HepG2 (cell line): ENCODE results near the gene RNASE11. TPM values are rescaled to one million over a fixed set of nuclear protein-coding genes. Genes with fewer than 3 reads are reported as not detected.

Experiments
- DZIP1 ChIP-seq: sonication (generic); formaldehyde crosslinking; IDR thresholded peaks from 2 replicates; pipeline ENCODE4 v1.5.0; 2020; ENCODE audit warnings: mild to moderate bottlenecking, missing genetic modification reagents
- FOXP1 ChIP-seq, 2 experiments: fragments of 450-650 bp in 1 of 2; IDR thresholded peaks; 2 replicates each; pipeline ENCODE4 v1.6.1; 2017 to 2018; ENCODE audit warnings: antibody characterized with exemption in 1 of 2
- HNF4A ChIP-seq: sonication (generic); formaldehyde crosslinking; IDR thresholded peaks from 2 replicates; pipeline ENCODE4 v1.4.0; 2020; ENCODE audit warnings: missing genetic modification reagents
- KLF13 ChIP-seq: sonication (generic); formaldehyde crosslinking; IDR thresholded peaks from 2 replicates; pipeline ENCODE4 v1.4.0; 2020; ENCODE audit warnings: mild to moderate bottlenecking, missing genetic modification reagents
- MTA3 ChIP-seq: sonication (generic); formaldehyde crosslinking; IDR thresholded peaks from 2 replicates; pipeline ENCODE4 v1.4.0; 2020; ENCODE audit warnings: missing genetic modification reagents
- MXI1 ChIP-seq: IDR thresholded peaks from 3 replicates; pipeline ENCODE4 v1.6.1; 2012; ENCODE audit warnings: low read depth, low read length, inconsistent platforms, borderline replicate concordance
- PCBP2 ChIP-seq: fragments of 200-400 bp; formaldehyde crosslinking; optimal IDR thresholded peaks from 2 replicates; pipeline ENCODE3; 2018; ENCODE audit warnings: low read length, low read depth; ENCODE audit not compliant: poor library complexity, severe bottlenecking
- RORA ChIP-seq: sonication (generic); formaldehyde crosslinking; IDR thresholded peaks from 2 replicates; pipeline ENCODE4 v1.5.0; 2020; ENCODE audit warnings: mild to moderate bottlenecking, missing genetic modification reagents, moderate library complexity
- TFE3 ChIP-seq: IDR thresholded peaks from 2 replicates; pipeline ENCODE4 v1.6.1; 2016
- ZBTB7A ChIP-seq: sonication (generic); formaldehyde crosslinking; IDR thresholded peaks from 2 replicates; pipeline ENCODE4 v1.8.0; 2022; ENCODE audit warnings: mild to moderate bottlenecking, missing genetic modification reagents
- ZNF776 ChIP-seq: sonication (generic); formaldehyde crosslinking; IDR thresholded peaks from 2 replicates; pipeline ENCODE4 v1.4.0; 2020; ENCODE audit warnings: mild to moderate bottlenecking, missing genetic modification reagents
- ZSCAN29 ChIP-seq: sonication (generic); formaldehyde crosslinking; conservative IDR thresholded peaks from 2 replicates; pipeline ENCODE4 v1.4.0; 2020; ENCODE audit warnings: mild to moderate bottlenecking, missing genetic modification reagents
- polyA plus RNA-seq, 8 experiments: library from polyadenylated mRNA; depleted of rRNA in 3 of 8; stranded (reverse) in 7 of 8; unstranded in 1 of 8; fragments of >200 nt; fragmentation: Illumina TruSeq in 4 of 8; extraction: Trizol in 4 of 8; gene quantifications; 2 replicates each; pipeline versions ENCODE4 v1.2.1 to v1.2.3, GENCODE V29; 2011 to 2016; ENCODE audit warnings: low read depth in 4 of 8, missing spikeins in 1 of 8, mixed read lengths in 1 of 8; ENCODE audit not compliant: insufficient read depth in 1 of 8
- total RNA-seq, 5 experiments: library from RNA; depleted of rRNA; stranded (reverse); fragments of >200 nt; fragmentation: Illumina TruSeq; extraction: Trizol; gene quantifications; 2 replicates each; pipeline ENCODE4 v1.2.3, GENCODE V29; 2016; ENCODE audit warnings: low read depth in 1 of 5
- TF ChIP-seq, protein P1 (sequence below): sonication (generic); formaldehyde crosslinking; IDR thresholded peaks from 2 replicates; pipeline ENCODE4 v1.4.0; 2020; ENCODE audit warnings: missing genetic modification reagents, borderline replicate concordance
- TF ChIP-seq, protein P2 (sequence below): sonication (generic); formaldehyde crosslinking; IDR thresholded peaks from 2 replicates; pipeline ENCODE4 v1.5.1; 2020; ENCODE audit warnings: mild to moderate bottlenecking, missing genetic modification reagents, moderate library complexity
- TF ChIP-seq, protein P3 (sequence below): sonication (generic); formaldehyde crosslinking; IDR thresholded peaks from 2 replicates; pipeline ENCODE4 v1.8.0; 2022; ENCODE audit warnings: missing genetic modification reagents, mild to moderate bottlenecking, moderate library complexity, borderline replicate concordance
- TF ChIP-seq, protein P4 (sequence below): IDR thresholded peaks from 2 replicates; pipeline ENCODE4 v1.6.1; 2016; ENCODE audit warnings: missing genetic modification reagents, missing compliant biosample characterization
- TF ChIP-seq, protein P5 (sequence below): sonication (generic); formaldehyde crosslinking; IDR thresholded peaks from 2 replicates; pipeline ENCODE4 v1.5.0; 2020; ENCODE audit warnings: missing genetic modification reagents

The RNASE11 gene
- total and polyA plus RNA-seq, 2 of the 13 experiments (the other 11 are each of a cell fraction or from before 2014, with no cell fraction given) = not detected

- TF ChIP-seq, protein P1, sequence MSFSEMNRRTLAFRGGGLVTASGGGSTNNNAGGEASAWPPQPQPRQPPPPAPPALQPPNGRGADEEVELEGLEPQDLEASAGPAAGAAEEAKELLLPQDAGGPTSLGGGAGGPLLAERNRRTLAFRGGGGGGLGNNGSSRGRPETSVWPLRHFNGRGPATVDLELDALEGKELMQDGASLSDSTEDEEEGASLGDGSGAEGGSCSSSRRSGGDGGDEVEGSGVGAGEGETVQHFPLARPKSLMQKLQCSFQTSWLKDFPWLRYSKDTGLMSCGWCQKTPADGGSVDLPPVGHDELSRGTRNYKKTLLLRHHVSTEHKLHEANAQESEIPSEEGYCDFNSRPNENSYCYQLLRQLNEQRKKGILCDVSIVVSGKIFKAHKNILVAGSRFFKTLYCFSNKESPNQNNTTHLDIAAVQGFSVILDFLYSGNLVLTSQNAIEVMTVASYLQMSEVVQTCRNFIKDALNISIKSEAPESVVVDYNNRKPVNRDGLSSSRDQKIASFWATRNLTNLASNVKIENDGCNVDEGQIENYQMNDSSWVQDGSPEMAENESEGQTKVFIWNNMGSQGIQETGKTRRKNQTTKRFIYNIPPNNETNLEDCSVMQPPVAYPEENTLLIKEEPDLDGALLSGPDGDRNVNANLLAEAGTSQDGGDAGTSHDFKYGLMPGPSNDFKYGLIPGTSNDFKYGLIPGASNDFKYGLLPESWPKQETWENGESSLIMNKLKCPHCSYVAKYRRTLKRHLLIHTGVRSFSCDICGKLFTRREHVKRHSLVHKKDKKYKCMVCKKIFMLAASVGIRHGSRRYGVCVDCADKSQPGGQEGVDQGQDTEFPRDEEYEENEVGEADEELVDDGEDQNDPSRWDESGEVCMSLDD = no peak; the same call in 1 of the 2 replicates
- TF ChIP-seq, protein P2, sequence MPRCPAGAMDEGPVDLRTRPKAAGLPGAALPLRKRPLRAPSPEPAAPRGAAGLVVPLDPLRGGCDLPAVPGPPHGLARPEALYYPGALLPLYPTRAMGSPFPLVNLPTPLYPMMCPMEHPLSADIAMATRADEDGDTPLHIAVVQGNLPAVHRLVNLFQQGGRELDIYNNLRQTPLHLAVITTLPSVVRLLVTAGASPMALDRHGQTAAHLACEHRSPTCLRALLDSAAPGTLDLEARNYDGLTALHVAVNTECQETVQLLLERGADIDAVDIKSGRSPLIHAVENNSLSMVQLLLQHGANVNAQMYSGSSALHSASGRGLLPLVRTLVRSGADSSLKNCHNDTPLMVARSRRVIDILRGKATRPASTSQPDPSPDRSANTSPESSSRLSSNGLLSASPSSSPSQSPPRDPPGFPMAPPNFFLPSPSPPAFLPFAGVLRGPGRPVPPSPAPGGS (CRISPR knock-in tag) = no peak
- TF ChIP-seq MXI1 (peak; percentile 53; the same call in 1 of the 3 replicates), DZIP1 (CRISPR knock-in tag) (no peak), ZNF776 (CRISPR knock-in tag) (no peak), TFE3 (CRISPR knock-in tag) (0 out of 2 replicates have a peak, but pooled peaks have one; percentile 3), KLF13 (CRISPR knock-in tag) (0 out of 2 replicates have a peak, but pooled peaks have one; percentile 13), ZBTB7A (CRISPR knock-in tag) (no peak; the same call in 1 of the 2 replicates), MTA3 (CRISPR knock-in tag) (no peak), PCBP2 (no peak), ZSCAN29 (no peak), FOXP1 (IDR thresholded peaks at IDR 0.05) (no peak), FOXP1 (CRISPR knock-in tag; IDR thresholded peaks at IDR 0.05) (no peak), RORA (no peak), HNF4A (CRISPR knock-in tag) (peak; percentile 98)
- TF ChIP-seq, protein P3, sequence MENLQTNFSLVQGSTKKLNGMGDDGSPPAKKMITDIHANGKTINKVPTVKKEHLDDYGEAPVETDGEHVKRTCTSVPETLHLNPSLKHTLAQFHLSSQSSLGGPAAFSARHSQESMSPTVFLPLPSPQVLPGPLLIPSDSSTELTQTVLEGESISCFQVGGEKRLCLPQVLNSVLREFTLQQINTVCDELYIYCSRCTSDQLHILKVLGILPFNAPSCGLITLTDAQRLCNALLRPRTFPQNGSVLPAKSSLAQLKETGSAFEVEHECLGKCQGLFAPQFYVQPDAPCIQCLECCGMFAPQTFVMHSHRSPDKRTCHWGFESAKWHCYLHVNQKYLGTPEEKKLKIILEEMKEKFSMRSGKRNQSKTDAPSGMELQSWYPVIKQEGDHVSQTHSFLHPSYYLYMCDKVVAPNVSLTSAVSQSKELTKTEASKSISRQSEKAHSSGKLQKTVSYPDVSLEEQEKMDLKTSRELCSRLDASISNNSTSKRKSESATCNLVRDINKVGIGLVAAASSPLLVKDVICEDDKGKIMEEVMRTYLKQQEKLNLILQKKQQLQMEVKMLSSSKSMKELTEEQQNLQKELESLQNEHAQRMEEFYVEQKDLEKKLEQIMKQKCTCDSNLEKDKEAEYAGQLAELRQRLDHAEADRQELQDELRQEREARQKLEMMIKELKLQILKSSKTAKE (CRISPR knock-in tag) = no peak
- TF ChIP-seq, protein P4, sequence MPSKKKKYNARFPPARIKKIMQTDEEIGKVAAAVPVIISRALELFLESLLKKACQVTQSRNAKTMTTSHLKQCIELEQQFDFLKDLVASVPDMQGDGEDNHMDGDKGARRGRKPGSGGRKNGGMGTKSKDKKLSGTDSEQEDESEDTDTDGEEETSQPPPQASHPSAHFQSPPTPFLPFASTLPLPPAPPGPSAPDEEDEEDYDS (CRISPR knock-in tag) = no peak
- TF ChIP-seq, protein P5, sequence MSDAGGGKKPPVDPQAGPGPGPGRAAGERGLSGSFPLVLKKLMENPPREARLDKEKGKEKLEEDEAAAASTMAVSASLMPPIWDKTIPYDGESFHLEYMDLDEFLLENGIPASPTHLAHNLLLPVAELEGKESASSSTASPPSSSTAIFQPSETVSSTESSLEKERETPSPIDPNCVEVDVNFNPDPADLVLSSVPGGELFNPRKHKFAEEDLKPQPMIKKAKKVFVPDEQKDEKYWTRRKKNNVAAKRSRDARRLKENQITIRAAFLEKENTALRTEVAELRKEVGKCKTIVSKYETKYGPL (CRISPR knock-in tag) = no peak
These were observed 18.5 kb upstream of the RNASE11 start (continued) for GRCh38 chr14:20606190-20606901.
